Spleen (tissue), 11 donors: ENCODE results near the gene CUX1. TPM values are rescaled to one million over a fixed set of nuclear protein-coding genes. Genes with fewer than 3 reads are reported as not detected.

ENCODE experiments used
- DNase-seq: peaks from one replicate; pipeline ENCODE4 v3.0.0-alpha.2; 2020
- H3K27ac ChIP-seq, 8 donors: fragments of 200-600 bp; sonication (generic) in 7 of 8; 1 replicate in 4 of 8; 2 replicates in 4 of 8; pipeline versions ENCODE4 v1.5.0 to v1.8.0; 2016 to 2021; ENCODE audit warnings: inconsistent platforms in 4 of 8, mild to moderate bottlenecking in 4 of 8, moderate library complexity in 1 of 8
- H3K27me3 ChIP-seq, 7 donors: fragments of 200-600 bp; sonication (generic) in 6 of 7; replicated peaks in 1 of 7; 1 replicate in 4 of 7; 2 replicates in 3 of 7; pipeline versions ENCODE4 v1.5.0 to v1.8.0; 2016 to 2021; ENCODE audit warnings: inconsistent platforms in 3 of 7, mild to moderate bottlenecking in 1 of 7
- H3K36me3 ChIP-seq, 6 donors: fragments of 200-600 bp; sonication (generic) in 5 of 6; 1 replicate in 4 of 6; 2 replicates in 2 of 6; pipeline versions ENCODE4 v1.5.0 to v1.8.0; 2016 to 2021; ENCODE audit warnings: inconsistent platforms in 2 of 6
- H3K4me1 ChIP-seq, 6 donors: fragments of 200-600 bp; sonication (generic) in 5 of 6; 1 replicate in 3 of 6; 2 replicates in 3 of 6; pipeline versions ENCODE4 v1.5.0 to v1.8.0; 2016 to 2021; ENCODE audit warnings: inconsistent platforms in 3 of 6
- H3K4me3 ChIP-seq, 8 donors: fragments of 200-600 bp; sonication (generic) in 7 of 8; 1 replicate in 4 of 8; 2 replicates in 4 of 8; pipeline versions ENCODE4 v1.5.0 to v1.8.0; 2016 to 2021; ENCODE audit warnings: inconsistent platforms in 4 of 8, mild to moderate bottlenecking in 4 of 8, moderate library complexity in 2 of 8
- H3K9me3 ChIP-seq, 8 donors: fragments of 200-600 bp; sonication (generic) in 7 of 8; 1 replicate in 4 of 8; 2 replicates in 4 of 8; pipeline versions ENCODE4 v1.5.0 to v1.8.0; 2016 to 2021; ENCODE audit warnings: inconsistent platforms in 4 of 8
- CTCF ChIP-seq, 11 experiments: fragments of 200-600 bp in 7 of 11; fragments of 450-650 bp in 4 of 11; sonication (generic) in 4 of 11; IDR thresholded peaks in 8 of 11; conservative IDR thresholded peaks in 3 of 11; 1 replicate in 7 of 11; 2 replicates in 4 of 11; pipeline versions ENCODE4 v1.4.0 to v1.8.0; 2016 to 2021; ENCODE audit warnings: antibody characterized with exemption in 11 of 11, inconsistent platforms in 4 of 11, mild to moderate bottlenecking in 1 of 11
- POLR2A ChIP-seq, 3 donors: fragments of 450-650 bp; IDR thresholded peaks; one replicate each; pipeline ENCODE4 v1.5.1; 2017; ENCODE audit warnings: antibody characterized with exemption in 3 of 3, mild to moderate bottlenecking in 1 of 3
- POLR2AphosphoS5 ChIP-seq, 3 donors: sonication (generic); formaldehyde crosslinking; IDR thresholded peaks; one replicate each; pipeline ENCODE4 v1.5.1; 2017; ENCODE audit warnings: antibody characterized with exemption in 3 of 3
- WGBS, 5 donors: extraction: QIAGEN DNeasy Blood & Tissue Kit in 3 of 5; methylation state at CpG; one replicate each; pipeline versions ENCODE4 v1.1.5 to v1.1.7; 2013 to 2018; 5-methylcytosine and 5-hydroxymethylcytosine counted together
- intact Hi-C: fragments of 100-400 bp; cut with DNase I; formaldehyde crosslinking; loops from one replicate; pipeline ENCODE4 v1.15.0; 2023; ENCODE audit warnings: low total_unique reads
- polyA plus RNA-seq, 3 donors: library from polyadenylated mRNA; stranded (reverse); fragments of 200-250 nt; gene quantifications; one replicate each; pipeline ENCODE4 v1.2.1, GENCODE V29; 2013
- total RNA-seq, 7 donors: library from RNA; depleted of rRNA in 3 of 7; stranded (reverse); fragments of >200 nt in 3 of 7; fragmentation: NEBNext Ultra II Directional in 4 of 7; extraction: Animal tissue kit (Norgen Biotek cat#: 25700) in 4 of 7; gene quantifications; one replicate each; pipeline versions ENCODE4 v1.1.0 to v1.2.1, GENCODE V29; 2016 to 2021
- donor health status: healthy with polysubstance abuse.
- donor health status: DM: no; HTN: no; CAD: no; lungs with moderate emphysema.
- donor health status: DM: no; HTN: no; CAD: no.
- donor health status: Bipolar disorder and iron deficiency.
- donor health status: healthy.
- donor health status: DM: no; HTN: no; CAD: no.
- donor health status: DM: yes; HTN: yes; CAD: no.

Gene CUX1
- total and polyA plus RNA-seq, 10 donors = 9.1 to 95.8 (median 61.9) TPM

GRCh38 chr7:101942603-101943210, 125.3 kb downstream of the CUX1 start:
- 86 to 91% (median 90%) methylated on average over 13 of the region's 13 CpGs for WGBS, 5 donors
- Histone ChIP-seq H3K27me3 (no peaks in the 10 kb centered on the region), H3K27ac (no peak overlapping the region), H3K36me3 (peaks cover 0 to 3% (median 0%) of the 10 kb centered on the region in 6 donors), H3K4me3 (no peak overlapping the region), H3K4me1 (peaks cover 0 to 35% (median 5%) of the 10 kb centered on the region in 6 donors), H3K9me3 (no peaks in the 10 kb centered on the region)
- no peak for DNase-seq
- intact Hi-C loops = no loop called here
- TF ChIP-seq POLR2A (IDR thresholded peaks at IDR 0.05) = no peak
- TF ChIP-seq POLR2AphosphoS5 (IDR thresholded peaks at IDR 0.05) = no peak
- TF ChIP-seq CTCF (IDR thresholded peaks at IDR 0.05 in 8 of 11, conservative IDR thresholded peaks at IDR 0.05 in 3 of 11) = no peak

GRCh38 chr7:101943306-101943705, 125.9 kb downstream of the CUX1 start:
- Histone ChIP-seq H3K27me3 (no peaks in the 10 kb centered on the region), H3K4me1 (peaks cover 0 to 41% (median 5%) of the 10 kb centered on the region in 6 donors), H3K4me3 (no peak overlapping the region), H3K36me3 (peaks cover 0 to 3% (median 0%) of the 10 kb centered on the region in 6 donors), H3K9me3 (no peaks in the 10 kb centered on the region), H3K27ac (no peak overlapping the region)
- 90 to 95% (median 95%) methylated on average over 15 of the region's 15 CpGs for WGBS, 5 donors
- TF ChIP-seq CTCF (IDR thresholded peaks at IDR 0.05 in 8 of 11, conservative IDR thresholded peaks at IDR 0.05 in 3 of 11) (no peak), POLR2AphosphoS5 (IDR thresholded peaks at IDR 0.05) (no peak), POLR2A (IDR thresholded peaks at IDR 0.05) (no peak)
- intact Hi-C loops = no loop called here
- DNase-seq = no peak

GRCh38 chr7:101943889-101944600, 126.6 kb downstream of the CUX1 start:
- DNase-seq = no peak
- intact Hi-C loops = no loop called here
- Histone ChIP-seq H3K27me3 (no peaks in the 10 kb centered on the region), H3K9me3 (no peaks in the 10 kb centered on the region), H3K36me3 (peaks cover 0 to 3% (median 0%) of the 10 kb centered on the region in 6 donors), H3K4me3 (no peak overlapping the region), H3K4me1 (peaks cover 0 to 43% (median 5%) of the 10 kb centered on the region in 6 donors), H3K27ac (no peak overlapping the region)
- 83 to 91% (median 88%) methylated on average over 12 to 14 of the region's 14 CpGs for WGBS, 5 donors
- TF ChIP-seq CTCF (IDR thresholded peaks at IDR 0.05 in 8 of 11, conservative IDR thresholded peaks at IDR 0.05 in 3 of 11) (no peak), POLR2AphosphoS5 (IDR thresholded peaks at IDR 0.05) (no peak), POLR2A (IDR thresholded peaks at IDR 0.05) (no peak)

- Histone ChIP-seq H3K27me3 (no peaks in the 10 kb centered on the region), H3K27ac (no peak overlapping the region), H3K4me3 (no peak overlapping the region), H3K9me3 (no peaks in the 10 kb centered on the region), H3K36me3 (peaks cover 0 to 3% (median 0%) of the 10 kb centered on the region in 6 donors), H3K4me1 (peaks cover 0 to 43% (median 5%) of the 10 kb centered on the region in 6 donors)
- no peak for DNase-seq
- intact Hi-C loops = no loop called here
- WGBS, 5 donors = 79 to 95% (median 90%) methylated on average over 8 to 10 of the region's 10 CpGs
- TF ChIP-seq POLR2A (IDR thresholded peaks at IDR 0.05) (no peak), POLR2AphosphoS5 (IDR thresholded peaks at IDR 0.05) (no peak), CTCF (IDR thresholded peaks at IDR 0.05 in 8 of 11, conservative IDR thresholded peaks at IDR 0.05 in 3 of 11) (no peak)
Observed at GRCh38 chr7:101944611-101945010, 127.2 kb downstream of the CUX1 start.
